WTC11 (cell line): Measurements from ENCODE around the gene GDF2. TPM values are rescaled to one million over a fixed set of nuclear protein-coding genes. Genes with fewer than 3 reads are reported as not detected.

Experiments
- ATAC-seq: fragments of 200-7000 bp; cut with Tn5 transposase; 2 replicates; pipeline ENCODE4 v1.10.0; 2021; ENCODE audit warnings: mild to moderate bottlenecking, moderate library complexity
- CTCF ChIA-PET: fragments of 300-600 bp; sonication (Branson Sonifier 250); formaldehyde crosslinking; loops from one replicate; lab custom pipeline; 2021; ENCODE audit warnings: antibody characterized with exemption; lab: Charles Lee
- POLR2A ChIA-PET: fragments of 350-600 bp; sonication (Branson Sonifier 250); formaldehyde crosslinking; loops from one replicate; lab custom pipeline; 2021; ENCODE audit warnings: antibody characterized with exemption; lab: Charles Lee
- DNase-seq: peaks from one replicate; pipeline ENCODE4 v3.0.0; 2021; ENCODE audit warnings: low spot score
- H3K27ac Mint-ChIP-seq: 2 replicates; pipeline ENCODE4 v1.8.0; 2021; ENCODE audit warnings: mixed read lengths
- H3K27me3 Mint-ChIP-seq: 2 replicates; pipeline ENCODE4 v1.8.0; 2021; ENCODE audit warnings: low read depth, mild to moderate bottlenecking, moderate library complexity, mixed read lengths
- H3K36me3 Mint-ChIP-seq: 2 replicates; pipeline ENCODE4 v1.8.0; 2021; ENCODE audit warnings: mixed read lengths
- H3K4me1 Mint-ChIP-seq: 2 replicates; pipeline ENCODE4 v1.8.0; 2022; ENCODE audit warnings: mixed read lengths
- H3K4me3 Mint-ChIP-seq: 2 replicates; pipeline ENCODE4 v1.8.0; 2021; ENCODE audit warnings: mild to moderate bottlenecking, moderate library complexity, mixed read lengths
- H3K9me3 Mint-ChIP-seq: 2 replicates; pipeline ENCODE4 v1.8.0; 2021; ENCODE audit warnings: mixed read lengths
- AR ChIP-seq: fragments of 250-450 bp; sonication (Bioruptor Pico); IDR thresholded peaks from 2 replicates; pipeline ENCODE4 v1.9.0; 2021; ENCODE audit warnings: mild to moderate bottlenecking
- ATF1 ChIP-seq: sonication (generic); formaldehyde crosslinking; IDR thresholded peaks from 2 replicates; pipeline ENCODE4 v1.8.1; 2023; ENCODE audit warnings: mild to moderate bottlenecking, moderate library complexity, missing genetic modification reagents
- GABPB1 ChIP-seq: sonication (generic); formaldehyde crosslinking; IDR thresholded peaks from 2 replicates; pipeline ENCODE4 v1.8.1; 2023; ENCODE audit warnings: mild to moderate bottlenecking, missing genetic modification reagents
- HMGA2 ChIP-seq: fragments of 250-450 bp; sonication (Bioruptor Pico); IDR thresholded peaks from 2 replicates; pipeline ENCODE4 v1.4.0; 2021; ENCODE audit warnings: mild to moderate bottlenecking, moderate library complexity
- JAZF1 ChIP-seq: fragments of 250-450 bp; sonication (Bioruptor Pico); IDR thresholded peaks from 2 replicates; pipeline ENCODE4 v1.9.0; 2021; ENCODE audit warnings: moderate library complexity, mild to moderate bottlenecking, inconsistent platforms
- JUN ChIP-seq: sonication (generic); formaldehyde crosslinking; IDR thresholded peaks from 2 replicates; pipeline ENCODE4 v1.8.0; 2023; ENCODE audit warnings: mild to moderate bottlenecking, missing genetic modification reagents
- KAT7 ChIP-seq: sonication (generic); formaldehyde crosslinking; IDR thresholded peaks from 2 replicates; pipeline ENCODE4 v1.8.1; 2023; ENCODE audit warnings: missing genetic modification reagents, mild to moderate bottlenecking, borderline replicate concordance
- NR3C1 ChIP-seq: sonication (generic); formaldehyde crosslinking; conservative IDR thresholded peaks from 2 replicates; pipeline ENCODE4 v1.8.1; 2023; ENCODE audit warnings: low read depth, mild to moderate bottlenecking, missing genetic modification reagents
- TEAD4 ChIP-seq: sonication (generic); formaldehyde crosslinking; IDR thresholded peaks from 2 replicates; pipeline ENCODE4 v1.8.0; 2022; ENCODE audit warnings: mild to moderate bottlenecking, missing genetic modification reagents
- ZBTB21 ChIP-seq: sonication (generic); formaldehyde crosslinking; IDR thresholded peaks from 2 replicates; pipeline ENCODE4 v1.8.1; 2023; ENCODE audit warnings: mild to moderate bottlenecking, missing genetic modification reagents, borderline replicate concordance
- ZNF121 ChIP-seq: sonication (generic); formaldehyde crosslinking; IDR thresholded peaks from 2 replicates; pipeline ENCODE4 v1.8.0; 2023; ENCODE audit warnings: missing genetic modification reagents
- ZNF138 ChIP-seq: sonication (generic); formaldehyde crosslinking; conservative IDR thresholded peaks from 2 replicates; pipeline ENCODE4 v1.8.1; 2022; ENCODE audit warnings: mild to moderate bottlenecking, moderate library complexity, missing genetic modification reagents
- total RNA-seq: library from RNA; stranded (reverse); gene quantifications from 3 replicates; pipeline ENCODE4 v1.2.3, GENCODE V29; 2021
- TF ChIP-seq, protein P1 (sequence below): sonication (generic); formaldehyde crosslinking; IDR thresholded peaks from 2 replicates; pipeline ENCODE4 v1.8.1; 2023; ENCODE audit warnings: mild to moderate bottlenecking, missing genetic modification reagents
- TF ChIP-seq, protein P2 (sequence below): fragments of 250-450 bp; sonication (Bioruptor Pico); IDR thresholded peaks from 2 replicates; pipeline ENCODE4 v1.8.0; 2021; ENCODE audit warnings: mild to moderate bottlenecking
- TF ChIP-seq, protein P3 (sequence below): sonication (generic); formaldehyde crosslinking; IDR thresholded peaks from 2 replicates; pipeline ENCODE4 v1.8.1; 2023; ENCODE audit warnings: mild to moderate bottlenecking, missing genetic modification reagents
- TF ChIP-seq, protein P4 (sequence below): fragments of 250-450 bp; sonication (Bioruptor Pico); IDR thresholded peaks from 2 replicates; pipeline ENCODE4 v1.9.0; 2021; ENCODE audit warnings: moderate library complexity, mild to moderate bottlenecking, inconsistent platforms, borderline replicate concordance
- TF ChIP-seq, protein P5 (sequence below): sonication (generic); formaldehyde crosslinking; IDR thresholded peaks from 2 replicates; pipeline ENCODE4 v1.8.1; 2022; ENCODE audit warnings: missing genetic modification reagents, borderline replicate concordance
- TF ChIP-seq, protein P6 (sequence below): sonication (generic); formaldehyde crosslinking; IDR thresholded peaks from 2 replicates; pipeline ENCODE4 v1.8.1; 2022; ENCODE audit warnings: low read depth, missing genetic modification reagents, borderline replicate concordance
- TF ChIP-seq, protein P7 (sequence below): sonication (generic); formaldehyde crosslinking; IDR thresholded peaks from 2 replicates; pipeline ENCODE4 v1.8.0; 2022; ENCODE audit warnings: mild to moderate bottlenecking, missing genetic modification reagents

GDF2 gene
- total RNA-seq, 1 experiment from 2014 or later = not detected

DNA sequence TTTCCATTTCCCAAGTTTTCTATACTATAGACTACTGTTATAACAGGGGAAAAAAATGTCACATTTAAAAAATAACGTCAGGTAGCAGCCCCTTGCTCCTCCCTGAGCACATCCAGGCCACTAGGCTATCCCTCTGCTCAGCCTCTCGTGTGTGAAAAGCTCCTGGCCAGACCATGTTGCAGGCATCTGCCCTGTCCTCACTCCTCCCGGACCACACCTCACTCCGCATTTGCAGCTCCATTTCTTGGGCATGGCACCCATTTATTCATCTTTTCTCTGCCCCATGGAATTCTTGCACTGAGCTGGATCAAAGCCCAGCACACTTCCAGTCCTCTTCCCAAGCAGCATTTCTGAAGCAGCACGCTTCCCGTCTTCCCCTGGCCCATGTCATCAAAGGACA lies 1.4 kb upstream of the GDF2 start (continued):
- no peak for TF ChIP-seq AR (CRISPR knock-in tag)
- no peak for TF ChIP-seq JAZF1 (CRISPR knock-in tag)
- TF ChIP-seq ZNF121 (CRISPR knock-in tag) = no peak
- TF ChIP-seq, protein P1, sequence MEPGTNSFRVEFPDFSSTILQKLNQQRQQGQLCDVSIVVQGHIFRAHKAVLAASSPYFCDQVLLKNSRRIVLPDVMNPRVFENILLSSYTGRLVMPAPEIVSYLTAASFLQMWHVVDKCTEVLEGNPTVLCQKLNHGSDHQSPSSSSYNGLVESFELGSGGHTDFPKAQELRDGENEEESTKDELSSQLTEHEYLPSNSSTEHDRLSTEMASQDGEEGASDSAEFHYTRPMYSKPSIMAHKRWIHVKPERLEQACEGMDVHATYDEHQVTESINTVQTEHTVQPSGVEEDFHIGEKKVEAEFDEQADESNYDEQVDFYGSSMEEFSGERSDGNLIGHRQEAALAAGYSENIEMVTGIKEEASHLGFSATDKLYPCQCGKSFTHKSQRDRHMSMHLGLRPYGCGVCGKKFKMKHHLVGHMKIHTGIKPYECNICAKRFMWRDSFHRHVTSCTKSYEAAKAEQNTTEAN (CRISPR knock-in tag) = no peak
- TF ChIP-seq, protein P2, sequence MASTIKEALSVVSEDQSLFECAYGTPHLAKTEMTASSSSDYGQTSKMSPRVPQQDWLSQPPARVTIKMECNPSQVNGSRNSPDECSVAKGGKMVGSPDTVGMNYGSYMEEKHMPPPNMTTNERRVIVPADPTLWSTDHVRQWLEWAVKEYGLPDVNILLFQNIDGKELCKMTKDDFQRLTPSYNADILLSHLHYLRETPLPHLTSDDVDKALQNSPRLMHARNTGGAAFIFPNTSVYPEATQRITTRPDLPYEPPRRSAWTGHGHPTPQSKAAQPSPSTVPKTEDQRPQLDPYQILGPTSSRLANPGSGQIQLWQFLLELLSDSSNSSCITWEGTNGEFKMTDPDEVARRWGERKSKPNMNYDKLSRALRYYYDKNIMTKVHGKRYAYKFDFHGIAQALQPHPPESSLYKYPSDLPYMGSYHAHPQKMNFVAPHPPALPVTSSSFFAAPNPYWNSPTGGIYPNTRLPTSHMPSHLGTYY (CRISPR knock-in tag) = no peak
- TF ChIP-seq ZBTB21 = no peak
- TF ChIP-seq KAT7 (CRISPR knock-in tag) = no peak
- no peak for TF ChIP-seq ATF1 (CRISPR knock-in tag)
- no peak for TF ChIP-seq NR3C1
- TF ChIP-seq, protein P3, sequence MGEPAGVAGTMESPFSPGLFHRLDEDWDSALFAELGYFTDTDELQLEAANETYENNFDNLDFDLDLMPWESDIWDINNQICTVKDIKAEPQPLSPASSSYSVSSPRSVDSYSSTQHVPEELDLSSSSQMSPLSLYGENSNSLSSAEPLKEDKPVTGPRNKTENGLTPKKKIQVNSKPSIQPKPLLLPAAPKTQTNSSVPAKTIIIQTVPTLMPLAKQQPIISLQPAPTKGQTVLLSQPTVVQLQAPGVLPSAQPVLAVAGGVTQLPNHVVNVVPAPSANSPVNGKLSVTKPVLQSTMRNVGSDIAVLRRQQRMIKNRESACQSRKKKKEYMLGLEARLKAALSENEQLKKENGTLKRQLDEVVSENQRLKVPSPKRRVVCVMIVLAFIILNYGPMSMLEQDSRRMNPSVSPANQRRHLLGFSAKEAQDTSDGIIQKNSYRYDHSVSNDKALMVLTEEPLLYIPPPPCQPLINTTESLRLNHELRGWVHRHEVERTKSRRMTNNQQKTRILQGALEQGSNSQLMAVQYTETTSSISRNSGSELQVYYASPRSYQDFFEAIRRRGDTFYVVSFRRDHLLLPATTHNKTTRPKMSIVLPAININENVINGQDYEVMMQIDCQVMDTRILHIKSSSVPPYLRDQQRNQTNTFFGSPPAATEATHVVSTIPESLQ (CRISPR knock-in tag) = no peak

GRCh38 chr10:47321521-47322195 lies 596 bp upstream of the GDF2 start:
- Mint-ChIP-seq H3K4me3 (no peak overlapping the region), H3K27ac (no peak overlapping the region), H3K4me1 (no peaks in the 10 kb centered on the region), H3K36me3 (no peaks in the 10 kb centered on the region), H3K27me3 (no peaks in the 10 kb centered on the region)
- no peak for DNase-seq
- no peak for ATAC-seq
- TF ChIP-seq, protein P2 (CRISPR knock-in tag) = no peak
- TF ChIP-seq, all 79 proteins: peak for 0
- ChIA-PET CTCF (interaction anchor here (0.8 to 2.1 kb wide), 3 partner anchors 9 to 32 kb away, joined by 3 to 8 read pairs (median 4); no protein-coding TSS in a partner anchor), POLR2A (no interaction called here)
- peaks cover 4% of the 10 kb centered on the region for H3K9me3 Mint-ChIP-seq

GRCh38 chr10:47323087-47323486 lies 833 bp downstream of the GDF2 start:
- Mint-ChIP-seq H3K27ac (no peak overlapping the region), H3K9me3 (peaks cover 11% of the 10 kb centered on the region), H3K4me3 (no peak overlapping the region), H3K4me1 (no peaks in the 10 kb centered on the region), H3K36me3 (no peaks in the 10 kb centered on the region), H3K27me3 (no peaks in the 10 kb centered on the region)
- ChIA-PET POLR2A (no interaction called here), CTCF (interaction anchor here (0.7 to 3.6 kb wide), 4 partner anchors 11 to 298 kb away, joined by 3 to 13 read pairs (median 4); no protein-coding TSS in a partner anchor)
- DNase-seq (no peak), ATAC-seq (no peak)
- TF ChIP-seq, protein P4, sequence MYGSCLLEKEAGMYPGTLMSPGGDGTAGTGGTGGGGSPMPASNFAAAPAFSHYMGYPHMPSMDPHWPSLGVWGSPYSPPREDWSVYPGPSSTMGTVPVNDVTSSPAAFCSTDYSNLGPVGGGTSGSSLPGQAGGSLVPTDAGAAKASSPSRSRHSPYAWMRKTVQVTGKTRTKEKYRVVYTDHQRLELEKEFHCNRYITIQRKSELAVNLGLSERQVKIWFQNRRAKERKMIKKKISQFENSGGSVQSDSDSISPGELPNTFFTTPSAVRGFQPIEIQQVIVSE (CRISPR knock-in tag) = no peak
- TF ChIP-seq GABPB1 (CRISPR knock-in tag) (no peak), JUN (CRISPR knock-in tag) (no peak), ZNF138 (CRISPR knock-in tag) (no peak), HMGA2 (CRISPR knock-in tag) (no peak), TEAD4 (CRISPR knock-in tag) (no peak), ZNF121 (CRISPR knock-in tag) (no peak), JAZF1 (CRISPR knock-in tag) (no peak)
- TF ChIP-seq, protein P5, sequence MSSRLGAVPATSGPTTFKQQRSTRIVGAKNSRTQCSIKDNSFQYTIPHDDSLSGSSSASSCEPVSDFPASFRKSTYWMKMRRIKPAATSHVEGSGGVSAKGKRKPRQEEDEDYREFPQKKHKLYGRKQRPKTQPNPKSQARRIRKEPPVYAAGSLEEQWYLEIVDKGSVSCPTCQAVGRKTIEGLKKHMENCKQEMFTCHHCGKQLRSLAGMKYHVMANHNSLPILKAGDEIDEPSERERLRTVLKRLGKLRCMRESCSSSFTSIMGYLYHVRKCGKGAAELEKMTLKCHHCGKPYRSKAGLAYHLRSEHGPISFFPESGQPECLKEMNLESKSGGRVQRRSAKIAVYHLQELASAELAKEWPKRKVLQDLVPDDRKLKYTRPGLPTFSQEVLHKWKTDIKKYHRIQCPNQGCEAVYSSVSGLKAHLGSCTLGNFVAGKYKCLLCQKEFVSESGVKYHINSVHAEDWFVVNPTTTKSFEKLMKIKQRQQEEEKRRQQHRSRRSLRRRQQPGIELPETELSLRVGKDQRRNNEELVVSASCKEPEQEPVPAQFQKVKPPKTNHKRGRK = no peak
- TF ChIP-seq, protein P6, sequence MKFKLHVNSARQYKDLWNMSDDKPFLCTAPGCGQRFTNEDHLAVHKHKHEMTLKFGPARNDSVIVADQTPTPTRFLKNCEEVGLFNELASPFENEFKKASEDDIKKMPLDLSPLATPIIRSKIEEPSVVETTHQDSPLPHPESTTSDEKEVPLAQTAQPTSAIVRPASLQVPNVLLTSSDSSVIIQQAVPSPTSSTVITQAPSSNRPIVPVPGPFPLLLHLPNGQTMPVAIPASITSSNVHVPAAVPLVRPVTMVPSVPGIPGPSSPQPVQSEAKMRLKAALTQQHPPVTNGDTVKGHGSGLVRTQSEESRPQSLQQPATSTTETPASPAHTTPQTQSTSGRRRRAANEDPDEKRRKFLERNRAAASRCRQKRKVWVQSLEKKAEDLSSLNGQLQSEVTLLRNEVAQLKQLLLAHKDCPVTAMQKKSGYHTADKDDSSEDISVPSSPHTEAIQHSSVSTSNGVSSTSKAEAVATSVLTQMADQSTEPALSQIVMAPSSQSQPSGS (CRISPR knock-in tag) = no peak
- TF ChIP-seq, protein P7, sequence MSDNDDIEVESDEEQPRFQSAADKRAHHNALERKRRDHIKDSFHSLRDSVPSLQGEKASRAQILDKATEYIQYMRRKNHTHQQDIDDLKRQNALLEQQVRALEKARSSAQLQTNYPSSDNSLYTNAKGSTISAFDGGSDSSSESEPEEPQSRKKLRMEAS (CRISPR knock-in tag) = no peak
